Hematopoietic multipotent progenitor cell treated with erythropoietin and hydrocortisone succinate and interleukin-3 and kit ligand, for 17 days (in vitro differentiated cells): ENCODE results near the gene GFRA1.
"Not testable (repeated sequence)": the region's sequence is repeated elsewhere in the genome, so short reads cannot be mapped to it uniquely, and the experiment has no call there.

Source experiments
- DNase-seq: peaks from one replicate; pipeline ENCODE4 v3.0.0-alpha.2; 2015; ENCODE audit warnings: low spot score

Gene GFRA1

GRCh38 chr10:116197946-116198675 is 74.9 kb downstream of the GFRA1 start:
- no peak for DNase-seq

GRCh38 chr10:116195583-116195982 is 77.4 kb downstream of the GFRA1 start:
- DNase-seq: no peak

GRCh38 chr10:116195039-116195438 is 78.0 kb downstream of the GFRA1 start:
- no peak for DNase-seq

- DNase-seq: no peak
These were observed 78.9 kb downstream of the GFRA1 start for GRCh38 chr10:116194061-116194460.

GRCh38 chr10:116190883-116191282 is 82.1 kb downstream of the GFRA1 start:
- no peak for DNase-seq

- DNase-seq: no peak
These were observed 86.7 kb downstream of the GFRA1 start for GRCh38 chr10:116186273-116186672.

GRCh38 chr10:116185199-116185867 is 87.7 kb downstream of the GFRA1 start:
- DNase-seq: no peak

- no peak for DNase-seq
These were observed 88.6 kb downstream of the GFRA1 start for GRCh38 chr10:116184512-116184794.

GRCh38 chr10:116183733-116184511 is 89.1 kb downstream of the GFRA1 start:
- DNase-seq: no peak

- DNase-seq: no peak
These were observed 90.6 kb downstream of the GFRA1 start for GRCh38 chr10:116182426-116182825.

GRCh38 chr10:116178086-116178605 is 94.9 kb downstream of the GFRA1 start:
- DNase-seq: no peak

- no peak for DNase-seq
These were observed 97.8 kb downstream of the GFRA1 start for GRCh38 chr10:116175231-116175630.

- no peak for DNase-seq
These were observed 101.5 kb downstream of the GFRA1 start for GRCh38 chr10:116171505-116171904.

- no peak for DNase-seq
These were observed 102.2 kb downstream of the GFRA1 start for GRCh38 chr10:116170815-116171250.

- DNase-seq: no peak
These were observed 103.1 kb downstream of the GFRA1 start for GRCh38 chr10:116169782-116170445.

GRCh38 chr10:116168745-116169144 is 104.3 kb downstream of the GFRA1 start:
- no peak for DNase-seq

GRCh38 chr10:116168329-116168728 is 104.7 kb downstream of the GFRA1 start:
- DNase-seq: no peak

GRCh38 chr10:116165941-116166340 is 107.1 kb downstream of the GFRA1 start:
- DNase-seq: not testable (repeated sequence)

- no peak for DNase-seq
These were observed 108.7 kb downstream of the GFRA1 start for GRCh38 chr10:116164291-116164690.

GRCh38 chr10:116163333-116164131 is 109.5 kb downstream of the GFRA1 start:
- DNase-seq: no peak

- DNase-seq: no peak
These were observed 110.2 kb downstream of the GFRA1 start for GRCh38 chr10:116162851-116163250.
